HG03196 (cell line): ENCODE measurements around the gene SYNPO2L.
"Not testable (repeated sequence)": the region's sequence is repeated elsewhere in the genome, so short reads cannot be mapped to it uniquely, and the experiment has no call there.

Experiments used
- ATAC-seq: cut with Tn5 transposase; IDR thresholded peaks from one replicate; pipeline ENCODE4 v1.9.1; 2021; ENCODE audit not compliant: unreplicated experiment

SYNPO2L gene

GRCh38 chr10:73655990-73656298, at the start of gene SYNPO2L:
TSS of gene SYNPO2L (minus strand) at chr10:73656029. CDS start at chr10:73655922, 107 bp downstream.
- ATAC-seq, result no peak

GRCh38 chr10:73703924-73704323, 48.1 kb upstream of the SYNPO2L start:
- ATAC-seq, result not testable (repeated sequence)

GRCh38 chr10:73698819-73699218, 43.0 kb upstream of the SYNPO2L start:
- ATAC-seq, result not testable (repeated sequence)

GRCh38 chr10:73697675-73698159, 41.9 kb upstream of the SYNPO2L start, which contains the start of gene AGAP5:
TSS of gene AGAP5 (minus strand) at chr10:73698109. CDS start at chr10:73697755, 354 bp downstream.
- not testable (repeated sequence) for ATAC-seq

GRCh38 chr10:73695302-73695701, 39.5 kb upstream of the SYNPO2L start:
- ATAC-seq, result not testable (repeated sequence)

GRCh38 chr10:73690755-73691154, 34.9 kb upstream of the SYNPO2L start:
- not testable (repeated sequence) for ATAC-seq

GRCh38 chr10:73689596-73689995, 33.8 kb upstream of the SYNPO2L start:
- not testable (repeated sequence) for ATAC-seq

- not testable (repeated sequence) for ATAC-seq
Measured at GRCh38 chr10:73687641-73688040, 31.8 kb upstream of the SYNPO2L start.

GRCh38 chr10:73674546-73674945, 18.7 kb upstream of the SYNPO2L start:
- ATAC-seq, result not testable (repeated sequence)

GRCh38 chr10:73668378-73668777, 12.5 kb upstream of the SYNPO2L start:
- not testable (repeated sequence) for ATAC-seq

- ATAC-seq, result not testable (repeated sequence)
Measured at GRCh38 chr10:73666153-73666809, 10.5 kb upstream of the SYNPO2L start.

GRCh38 chr10:73665581-73665980, 9.8 kb upstream of the SYNPO2L start:
- not testable (repeated sequence) for ATAC-seq

GRCh38 chr10:73664156-73665040, 8.6 kb upstream of the SYNPO2L start:
- ATAC-seq, result not testable (repeated sequence)

GRCh38 chr10:73663621-73664020, 7.8 kb upstream of the SYNPO2L start:
- not testable (repeated sequence) for ATAC-seq

- not testable (repeated sequence) for ATAC-seq
Measured at GRCh38 chr10:73662705-73663104, 6.9 kb upstream of the SYNPO2L start.

GRCh38 chr10:73655257-73655989, 406 bp downstream of the SYNPO2L start:
- ATAC-seq, result no peak

GRCh38 chr10:73653701-73654100, 2.1 kb downstream of the SYNPO2L start:
- no peak for ATAC-seq

GRCh38 chr10:73653195-73653594, 2.6 kb downstream of the SYNPO2L start:
- ATAC-seq, result no peak

GRCh38 chr10:73650537-73651331, 5.1 kb downstream of the SYNPO2L start:
- no peak for ATAC-seq

- no peak for ATAC-seq
Measured at GRCh38 chr10:73649876-73650536, 5.8 kb downstream of the SYNPO2L start.
